Neural cell (in vitro differentiated cells): Measurements from ENCODE around the gene NKG7. TPM values are rescaled to one million over a fixed set of nuclear protein-coding genes. Genes with fewer than 3 reads are reported as not detected.
"Not testable (repeated sequence)": the region's sequence is repeated elsewhere in the genome, so short reads cannot be mapped to it uniquely, and the experiment has no call there.

Experiments
- H2AFZ ChIP-seq: fragments of 200-600, 300-800 bp; sonication (generic), shearing (Covaris generic); 2 replicates; pipeline ENCODE4 v1.6.0; 2014; ENCODE audit warnings: low read depth, mild to moderate bottlenecking, antibody characterized with exemption, low read length, moderate library complexity
- H3F3A ChIP-seq: fragments of 200-600 bp; shearing (Covaris generic); 2 replicates; pipeline ENCODE4 v1.6.1; 2016; ENCODE audit warnings: mild to moderate bottlenecking, moderate library complexity, mixed read lengths, antibody characterized with exemption, low read length; ENCODE audit not compliant: insufficient read depth, poor library complexity, severe bottlenecking
- H3K27ac ChIP-seq: fragments of 200-600, 300-800 bp; sonication (generic), shearing (Covaris generic); 2 replicates; pipeline ENCODE4 v1.5.1; 2014; ENCODE audit warnings: mild to moderate bottlenecking, low read length, moderate library complexity
- H3K27me3 ChIP-seq: fragments of 300-800, 200-600 bp; sonication (generic), shearing (Covaris generic); 2 replicates; pipeline ENCODE4 v1.6.0; 2014; ENCODE audit warnings: mild to moderate bottlenecking, low read depth, low read length, moderate library complexity; ENCODE audit not compliant: insufficient read depth
- H3K36me3 ChIP-seq: fragments of 300-800, 200-600 bp; sonication (generic), shearing (Covaris generic); 2 replicates; pipeline ENCODE4 v1.5.1; 2014; ENCODE audit warnings: mild to moderate bottlenecking, antibody characterized with exemption, low read length, moderate library complexity; ENCODE audit not compliant: insufficient read depth
- H3K4me2 ChIP-seq: fragments of 300-800, 200-600 bp; sonication (generic), shearing (Covaris generic); 2 replicates; pipeline ENCODE4 v1.6.0; 2014; ENCODE audit warnings: mild to moderate bottlenecking, low read length
- H3K4me3 ChIP-seq: fragments of 300-800, 200-600 bp; sonication (generic), shearing (Covaris generic); 2 replicates; pipeline ENCODE4 v1.5.1; 2014; ENCODE audit warnings: mild to moderate bottlenecking, low read length, moderate library complexity
- H3K79me2 ChIP-seq: fragments of 200-600 bp; shearing (Covaris generic); replicated peaks from 2 replicates; pipeline ENCODE4 v1.6.0; 2014; ENCODE audit warnings: mild to moderate bottlenecking, low read length, moderate library complexity; ENCODE audit not compliant: insufficient read depth
- H3K9ac ChIP-seq: fragments of 300-800, 200-600 bp; sonication (generic), shearing (Covaris generic); 2 replicates; pipeline ENCODE4 v1.6.1; 2016; ENCODE audit warnings: mild to moderate bottlenecking, low read length, mixed read lengths
- H3K9me2 ChIP-seq: fragments of 200-600 bp; shearing (Covaris generic); 2 replicates; pipeline ENCODE4 v1.6.1; 2016; ENCODE audit warnings: mild to moderate bottlenecking, low read length, mixed read lengths; ENCODE audit not compliant: insufficient read depth
- H3K9me3 ChIP-seq: fragments of 200-600, 300-800 bp; sonication (generic), shearing (Covaris generic); 2 replicates; pipeline ENCODE4 v1.6.1; 2016; ENCODE audit warnings: mild to moderate bottlenecking, mixed run types, low read length, moderate library complexity, mixed read lengths
- H4K20me1 ChIP-seq: fragments of 200-600 bp; shearing (Covaris generic); 2 replicates; pipeline ENCODE4 v1.6.1; 2016; ENCODE audit warnings: mild to moderate bottlenecking, mixed run types; ENCODE audit not compliant: insufficient read depth
- EP300 ChIP-seq: fragments of 450-650 bp; conservative IDR thresholded peaks from 2 replicates; pipeline ENCODE4 v1.6.1; 2014; ENCODE audit warnings: antibody characterized with exemption, mild to moderate bottlenecking, moderate library complexity; ENCODE audit not compliant: poor library complexity, severe bottlenecking
- EZH2 ChIP-seq: fragments of 200-600, 300-800 bp; shearing (Covaris generic), sonication (generic); IDR thresholded peaks from 2 replicates; pipeline ENCODE4 v1.6.1; 2014; ENCODE audit warnings: antibody characterized with exemption, low read length, borderline replicate concordance, mild to moderate bottlenecking; ENCODE audit not compliant: insufficient read depth, poor library complexity, severe bottlenecking
- MXI1 ChIP-seq: fragments of 450-650 bp; conservative IDR thresholded peaks from 2 replicates; pipeline ENCODE4 v1.6.1; 2014; ENCODE audit warnings: antibody characterized with exemption, mild to moderate bottlenecking; ENCODE audit not compliant: poor library complexity, severe bottlenecking
- POLR2AphosphoS5 ChIP-seq: IDR thresholded peaks from 2 replicates; pipeline ENCODE4 v1.6.1; 2012
- RAD21 ChIP-seq: fragments of 450-650 bp; conservative IDR thresholded peaks from 2 replicates; pipeline ENCODE4 v1.6.1; 2014; ENCODE audit warnings: antibody characterized with exemption, mild to moderate bottlenecking, moderate library complexity
- REST ChIP-seq: IDR thresholded peaks from 2 replicates; pipeline ENCODE4 v1.6.1; 2012; ENCODE audit warnings: borderline replicate concordance
- SMC3 ChIP-seq: fragments of 450-650 bp; conservative IDR thresholded peaks from 2 replicates; pipeline ENCODE4 v1.6.1; 2014; ENCODE audit warnings: antibody characterized with exemption, mild to moderate bottlenecking, moderate library complexity; ENCODE audit not compliant: poor library complexity
- TAF1 ChIP-seq: IDR thresholded peaks from 2 replicates; pipeline ENCODE4 v1.6.1; 2012; ENCODE audit warnings: low read depth
- polyA plus RNA-seq: library from polyadenylated mRNA; depleted of rRNA; stranded (reverse); fragments of >200 nt; gene quantifications from 2 replicates; pipeline ENCODE4 v1.2.3, GENCODE V29; 2014
- TF ChIP-seq, protein P1 (sequence below): fragments of 450-650 bp; IDR thresholded peaks from 2 replicates; pipeline ENCODE4 v1.5.1; 2014; ENCODE audit warnings: antibody characterized with exemption, mild to moderate bottlenecking, moderate library complexity; ENCODE audit not compliant: poor library complexity, severe bottlenecking

NKG7 gene
- polyA plus RNA-seq, 1 donor from 2014 or later: not detected

- H3K9me3 ChIP-seq: no peaks in the 10 kb centered on the region
- no peaks in the 10 kb centered on the region for H3K9me2 ChIP-seq
- no peak overlapping the region for H3K27ac ChIP-seq
- TF ChIP-seq REST (no peak), POLR2AphosphoS5 (no peak), SMC3 (no peak), MXI1 (no peak), RAD21 (no peak), EZH2 (no peak), TAF1 (no peak)
- TF ChIP-seq, protein P1, sequence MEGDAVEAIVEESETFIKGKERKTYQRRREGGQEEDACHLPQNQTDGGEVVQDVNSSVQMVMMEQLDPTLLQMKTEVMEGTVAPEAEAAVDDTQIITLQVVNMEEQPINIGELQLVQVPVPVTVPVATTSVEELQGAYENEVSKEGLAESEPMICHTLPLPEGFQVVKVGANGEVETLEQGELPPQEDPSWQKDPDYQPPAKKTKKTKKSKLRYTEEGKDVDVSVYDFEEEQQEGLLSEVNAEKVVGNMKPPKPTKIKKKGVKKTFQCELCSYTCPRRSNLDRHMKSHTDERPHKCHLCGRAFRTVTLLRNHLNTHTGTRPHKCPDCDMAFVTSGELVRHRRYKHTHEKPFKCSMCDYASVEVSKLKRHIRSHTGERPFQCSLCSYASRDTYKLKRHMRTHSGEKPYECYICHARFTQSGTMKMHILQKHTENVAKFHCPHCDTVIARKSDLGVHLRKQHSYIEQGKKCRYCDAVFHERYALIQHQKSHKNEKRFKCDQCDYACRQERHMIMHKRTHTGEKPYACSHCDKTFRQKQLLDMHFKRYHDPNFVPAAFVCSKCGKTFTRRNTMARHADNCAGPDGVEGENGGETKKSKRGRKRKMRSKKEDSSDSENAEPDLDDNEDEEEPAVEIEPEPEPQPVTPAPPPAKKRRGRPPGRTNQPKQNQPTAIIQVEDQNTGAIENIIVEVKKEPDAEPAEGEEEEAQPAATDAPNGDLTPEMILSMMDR: no peak
- H3K4me2 ChIP-seq: no peak overlapping the region
- H4K20me1 ChIP-seq: no peaks in the 10 kb centered on the region
- H3K79me2 ChIP-seq: no peaks in the 10 kb centered on the region
- H3K36me3 ChIP-seq: no peaks in the 10 kb centered on the region
- H3K4me3 ChIP-seq: no peak overlapping the region
- H3K9ac ChIP-seq: no peak overlapping the region
- H2AFZ ChIP-seq: no peak overlapping the region
- H3F3A ChIP-seq: no peaks in the 10 kb centered on the region
- H3K27me3 ChIP-seq: no peaks in the 10 kb centered on the region
Observed at GRCh38 chr19:51402117-51402516, 29.7 kb upstream of the NKG7 start.

GRCh38 chr19:51399936-51400335 is 27.5 kb upstream of the NKG7 start:
- not testable (repeated sequence) for H3K27ac ChIP-seq, H3K4me3 ChIP-seq, H3K9ac ChIP-seq, H3K27me3 ChIP-seq, H3K36me3 ChIP-seq, H3K9me2 ChIP-seq, H3K4me2 ChIP-seq, H3K79me2 ChIP-seq, H3K9me3 ChIP-seq, H3F3A ChIP-seq, H2AFZ ChIP-seq, H4K20me1 ChIP-seq

- no peak overlapping the region for H3K9ac ChIP-seq
- no peaks in the 10 kb centered on the region for H3K9me2 ChIP-seq
- H3K27me3 ChIP-seq: no peaks in the 10 kb centered on the region
- no peaks in the 10 kb centered on the region for H4K20me1 ChIP-seq
- no peak overlapping the region for H2AFZ ChIP-seq
- H3K9me3 ChIP-seq: no peaks in the 10 kb centered on the region
- no peaks in the 10 kb centered on the region for H3K79me2 ChIP-seq
- H3F3A ChIP-seq: no peaks in the 10 kb centered on the region
- no peak overlapping the region for H3K4me2 ChIP-seq
- TF ChIP-seq EP300 (no peak), RAD21 (no peak), MXI1 (no peak), REST (no peak), TAF1 (no peak)
- H3K27ac ChIP-seq: no peak overlapping the region
- no peak overlapping the region for H3K4me3 ChIP-seq
- no peaks in the 10 kb centered on the region for H3K36me3 ChIP-seq
Observed at GRCh38 chr19:51399231-51399630, 26.8 kb upstream of the NKG7 start.
